Muscle of leg (tissue), 11 donors: ENCODE measurements around the gene KIF26B. TPM values are rescaled to one million over a fixed set of nuclear protein-coding genes. Genes with fewer than 3 reads are reported as not detected.

Experiments used
- DNase-seq: peaks from one replicate; pipeline ENCODE4 v3.0.0; 2013
- H3K27ac ChIP-seq: one replicate; pipeline ENCODE4 v1.5.1; 2013; ENCODE audit warnings: mild to moderate bottlenecking, low read length, control low read depth
- H3K27me3 ChIP-seq: one replicate; pipeline ENCODE4 v1.6.1; 2013; ENCODE audit warnings: low read length; ENCODE audit not compliant: control insufficient read depth, insufficient read depth
- H3K36me3 ChIP-seq: one replicate; pipeline ENCODE4 v1.6.1; 2013; ENCODE audit warnings: low read length; ENCODE audit not compliant: control insufficient read depth, insufficient read depth
- H3K4me1 ChIP-seq: one replicate; pipeline ENCODE4 v1.6.1; 2013; ENCODE audit warnings: low read length; ENCODE audit not compliant: control insufficient read depth, insufficient read depth
- H3K4me3 ChIP-seq: one replicate; pipeline ENCODE4 v1.5.1; 2013; ENCODE audit warnings: low read length, control low read depth
- H3K9me3 ChIP-seq: replicated peaks from 2 replicates; pipeline ENCODE4 v1.6.1; 2013; ENCODE audit warnings: low read depth, low read length; ENCODE audit not compliant: control insufficient read depth
- WGBS: methylation state at CpG from one replicate; pipeline ENCODE4 v1.1.5; 2013; ENCODE audit warnings: missing lambda C conversion rate; ENCODE audit not compliant: insufficient coverage; 5-methylcytosine and 5-hydroxymethylcytosine counted together
- polyA plus RNA-seq, 8 donors: library from polyadenylated mRNA; unstranded; fragments of 120-200 nt; gene quantifications; one replicate each; pipeline versions ENCODE4 v1.2.1 to v1.2.3, GENCODE V29; 2013; ENCODE audit warnings: inconsistent platforms in 1 of 8, low replicate concordance in 1 of 8; ENCODE audit not compliant: insufficient read length in 8 of 8, insufficient read depth in 1 of 8
- total RNA-seq: library from RNA; stranded (reverse); fragments of 120-200 nt; gene quantifications from one replicate; pipeline ENCODE4 v1.2.4, GENCODE V29; 2013

Gene KIF26B
- total and polyA plus RNA-seq, 9 donors: 0.89 to 2.4 (median 1.0) TPM

GRCh38 chr1:245501633-245502032 is 346.8 kb downstream of the KIF26B start:
- no peaks in the 10 kb centered on the region for H3K27me3 ChIP-seq
- 95% methylated on average over 4 of the region's 7 CpGs for WGBS
- H3K9me3 ChIP-seq: no peaks in the 10 kb centered on the region
- no peaks in the 10 kb centered on the region for H3K36me3 ChIP-seq
- no peak overlapping the region for H3K4me3 ChIP-seq
- H3K4me1 ChIP-seq: no peaks in the 10 kb centered on the region
- no peak for DNase-seq
- no peak overlapping the region for H3K27ac ChIP-seq

- WGBS: 94% methylated on average over 4 of the region's 9 CpGs
- DNase-seq: no peak
- no peaks in the 10 kb centered on the region for H3K36me3 ChIP-seq
Observed at GRCh38 chr1:245503548-245503947, 348.8 kb downstream of the KIF26B start.

GRCh38 chr1:245510144-245510543 is 355.4 kb downstream of the KIF26B start:
- peak; percentile 36 for DNase-seq
- H3K27me3 ChIP-seq: no peaks in the 10 kb centered on the region
- H3K36me3 ChIP-seq: no peaks in the 10 kb centered on the region
- WGBS: no CpG with 5 or more reads among the region's 4 CpGs
- H3K9me3 ChIP-seq: no peaks in the 10 kb centered on the region
- peaks cover 4% of the 10 kb centered on the region for H3K4me1 ChIP-seq
- H3K4me3 ChIP-seq: no peak overlapping the region
- no peak overlapping the region for H3K27ac ChIP-seq

More at GRCh38 chr1:245503548-245503947, 348.8 kb downstream of the KIF26B start:
- Histone ChIP-seq H3K27ac (no peak overlapping the region), H3K27me3 (no peaks in the 10 kb centered on the region), H3K9me3 (no peaks in the 10 kb centered on the region), H3K4me1 (no peaks in the 10 kb centered on the region), H3K4me3 (no peak overlapping the region)

GRCh38 chr1:245512181-245512888 is 357.6 kb downstream of the KIF26B start:
- H3K4me3 ChIP-seq: no peak overlapping the region
- WGBS: 12% methylated on average over 3 of the region's 8 CpGs

GRCh38 chr1:245512980-245513578 is 358.3 kb downstream of the KIF26B start:
- DNase-seq: no peak
- no peaks in the 10 kb centered on the region for H3K9me3 ChIP-seq
- WGBS: 66% methylated on average over 8 of the region's 11 CpGs
- H3K27ac ChIP-seq: no peak overlapping the region
- no peaks in the 10 kb centered on the region for H3K36me3 ChIP-seq
- no peaks in the 10 kb centered on the region for H3K27me3 ChIP-seq
- peaks cover 4% of the 10 kb centered on the region for H3K4me1 ChIP-seq
- H3K4me3 ChIP-seq: no peak overlapping the region

More at GRCh38 chr1:245512181-245512888, 357.6 kb downstream of the KIF26B start:
- H3K4me1 ChIP-seq: peaks cover 4% of the 10 kb centered on the region
- peak; percentile 59 for DNase-seq
- no peak overlapping the region for H3K27ac ChIP-seq
- H3K27me3 ChIP-seq: no peaks in the 10 kb centered on the region
- no peaks in the 10 kb centered on the region for H3K9me3 ChIP-seq
- no peaks in the 10 kb centered on the region for H3K36me3 ChIP-seq

GRCh38 chr1:245516284-245516759 is 361.5 kb downstream of the KIF26B start:
- 49% methylated on average over 11 of the region's 12 CpGs for WGBS
- Histone ChIP-seq H3K27me3 (no peaks in the 10 kb centered on the region), H3K4me3 (no peak overlapping the region)

GRCh38 chr1:245520611-245521010 is 365.8 kb downstream of the KIF26B start:
- Histone ChIP-seq H3K36me3 (no peaks in the 10 kb centered on the region), H3K27ac (no peak overlapping the region), H3K27me3 (no peaks in the 10 kb centered on the region), H3K4me1 (no peaks in the 10 kb centered on the region), H3K9me3 (no peaks in the 10 kb centered on the region), H3K4me3 (no peak overlapping the region)
- no CpG with 5 or more reads among the region's 1 CpG for WGBS
- no peak for DNase-seq

More at GRCh38 chr1:245516284-245516759, 361.5 kb downstream of the KIF26B start:
- no peaks in the 10 kb centered on the region for H3K36me3 ChIP-seq
- peak; percentile 57 for DNase-seq
- H3K9me3 ChIP-seq: no peaks in the 10 kb centered on the region
- H3K27ac ChIP-seq: no peak overlapping the region
- H3K4me1 ChIP-seq: peaks cover 4% of the 10 kb centered on the region

- no CpG with 5 or more reads among the region's 2 CpGs for WGBS
- no peak overlapping the region for H3K27ac ChIP-seq
- no peak overlapping the region for H3K4me3 ChIP-seq
- H3K9me3 ChIP-seq: no peaks in the 10 kb centered on the region
- H3K27me3 ChIP-seq: no peaks in the 10 kb centered on the region
- no peaks in the 10 kb centered on the region for H3K36me3 ChIP-seq
- no peaks in the 10 kb centered on the region for H3K4me1 ChIP-seq
- DNase-seq: no peak
Observed at GRCh38 chr1:245526141-245526540, 371.4 kb downstream of the KIF26B start.

GRCh38 chr1:245528258-245528635 is 373.5 kb downstream of the KIF26B start:
- Histone ChIP-seq H3K4me3 (no peak overlapping the region), H3K36me3 (no peaks in the 10 kb centered on the region), H3K4me1 (no peaks in the 10 kb centered on the region), H3K9me3 (no peaks in the 10 kb centered on the region), H3K27me3 (no peaks in the 10 kb centered on the region), H3K27ac (no peak overlapping the region)
- 95% methylated on average over 4 of the region's 7 CpGs for WGBS
- no peak for DNase-seq

GRCh38 chr1:245530937-245531336 is 376.2 kb downstream of the KIF26B start:
- H3K36me3 ChIP-seq: no peaks in the 10 kb centered on the region
- no peak for DNase-seq
- H3K27ac ChIP-seq: no peak overlapping the region
- WGBS: 80% methylated on average over 1 of the region's 2 CpGs
- H3K4me3 ChIP-seq: no peak overlapping the region
- H3K4me1 ChIP-seq: no peaks in the 10 kb centered on the region
- no peaks in the 10 kb centered on the region for H3K9me3 ChIP-seq
- no peaks in the 10 kb centered on the region for H3K27me3 ChIP-seq
